HCEC 1CT (cell line): ENCODE results near the gene OPCML.

Experiments used
- DNase-seq: peaks from one replicate; pipeline ENCODE4 v3.0.0-alpha.2; 2017

The OPCML gene

GRCh38 chr11:132910011-132910760 is 622.1 kb downstream of the OPCML start:
- no peak for DNase-seq

GRCh38 chr11:132909021-132909606 is 623.2 kb downstream of the OPCML start:
- no peak for DNase-seq

GRCh38 chr11:132908414-132908810 is 623.9 kb downstream of the OPCML start:
- no peak for DNase-seq

- DNase-seq = no peak
These were observed 624.5 kb downstream of the OPCML start for GRCh38 chr11:132907651-132908413.

- DNase-seq = no peak
These were observed 627.7 kb downstream of the OPCML start for GRCh38 chr11:132904607-132905006.

- no peak for DNase-seq
These were observed 628.2 kb downstream of the OPCML start for GRCh38 chr11:132904091-132904490.

- no peak for DNase-seq
These were observed 630.4 kb downstream of the OPCML start for GRCh38 chr11:132901638-132902471.

- no peak for DNase-seq
These were observed 633.6 kb downstream of the OPCML start for GRCh38 chr11:132898676-132899075.

GRCh38 chr11:132898021-132898420 is 634.3 kb downstream of the OPCML start:
- no peak for DNase-seq

GRCh38 chr11:132895340-132895739 is 637.0 kb downstream of the OPCML start:
- peak; percentile 16 for DNase-seq

- no peak for DNase-seq
These were observed 637.7 kb downstream of the OPCML start for GRCh38 chr11:132894606-132895005.

- DNase-seq = no peak
These were observed 639.4 kb downstream of the OPCML start for GRCh38 chr11:132892876-132893275.

GRCh38 chr11:132888226-132888625 is 644.1 kb downstream of the OPCML start:
- no peak for DNase-seq

GRCh38 chr11:132886335-132886734 is 646.0 kb downstream of the OPCML start:
- DNase-seq = peak; percentile 58

- no peak for DNase-seq
These were observed 649.1 kb downstream of the OPCML start for GRCh38 chr11:132883241-132883640.

- no peak for DNase-seq
These were observed 650.7 kb downstream of the OPCML start for GRCh38 chr11:132881622-132882021.

GRCh38 chr11:132878111-132878510 is 654.2 kb downstream of the OPCML start:
- no peak for DNase-seq

GRCh38 chr11:132876705-132877104 is 655.6 kb downstream of the OPCML start:
- DNase-seq = no peak

GRCh38 chr11:132876239-132876638 is 656.1 kb downstream of the OPCML start:
- no peak for DNase-seq

- DNase-seq = peak; percentile 57
These were observed 657.7 kb downstream of the OPCML start for GRCh38 chr11:132874638-132875037.

GRCh38 chr11:132873841-132874240 is 658.5 kb downstream of the OPCML start:
- DNase-seq = no peak

- DNase-seq = no peak
These were observed 660.1 kb downstream of the OPCML start for GRCh38 chr11:132872211-132872610.
